GM21528 (cell line): ENCODE measurements around the gene AGT.
"Not testable (repeated sequence)": the region's sequence is repeated elsewhere in the genome, so short reads cannot be mapped to it uniquely, and the experiment has no call there.

Source experiments
- ATAC-seq: cut with Tn5 transposase; IDR thresholded peaks from one replicate; pipeline ENCODE4 v1.9.1; 2021; ENCODE audit warnings: mild to moderate bottlenecking, moderate library complexity; ENCODE audit not compliant: unreplicated experiment, low FRiP score

The AGT gene

DNA sequence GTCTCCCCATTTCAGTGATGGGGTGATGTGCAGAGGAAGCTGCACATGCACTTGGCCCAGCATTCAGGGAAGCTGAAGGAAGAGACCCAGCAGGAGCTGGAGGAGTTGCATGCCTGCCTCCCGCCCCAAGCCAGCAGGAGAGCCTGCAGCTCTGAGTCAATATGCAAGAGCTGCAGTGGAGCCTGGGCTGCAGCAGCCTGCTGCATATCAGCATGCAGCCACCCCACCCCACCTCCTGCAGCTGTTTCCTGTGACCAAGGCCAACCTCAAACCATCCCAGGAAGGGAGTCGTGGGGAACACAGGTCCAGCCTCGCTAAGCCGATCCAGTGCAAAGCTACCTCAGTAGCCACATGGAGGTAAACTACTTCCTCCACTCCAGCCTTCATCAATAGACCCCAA is 18.9 kb downstream of the AGT start:
- no peak for ATAC-seq

GRCh38 chr1:230694464-230694863 is 19.5 kb downstream of the AGT start:
- ATAC-seq = no peak

DNA sequence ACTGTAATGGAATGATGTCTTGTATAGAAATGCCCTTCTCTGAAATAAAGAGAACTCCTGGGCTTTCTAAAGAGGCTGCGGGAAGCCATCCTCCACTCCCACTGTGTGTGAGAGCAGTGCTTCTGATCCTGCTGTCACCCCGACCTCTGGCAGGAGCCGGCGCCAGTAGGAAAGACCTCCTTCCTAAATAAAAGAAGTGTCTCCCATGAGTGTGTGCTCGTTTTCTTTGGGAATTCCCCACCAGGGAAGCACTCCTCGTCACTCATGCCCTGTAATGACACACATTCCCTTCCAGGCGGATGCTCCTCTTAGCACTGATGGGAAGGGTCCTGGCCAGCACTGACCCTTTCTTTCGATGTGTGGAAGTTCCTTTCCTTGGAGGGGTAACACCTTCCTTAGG is 20.1 kb downstream of the AGT start:
- ATAC-seq = no peak

DNA sequence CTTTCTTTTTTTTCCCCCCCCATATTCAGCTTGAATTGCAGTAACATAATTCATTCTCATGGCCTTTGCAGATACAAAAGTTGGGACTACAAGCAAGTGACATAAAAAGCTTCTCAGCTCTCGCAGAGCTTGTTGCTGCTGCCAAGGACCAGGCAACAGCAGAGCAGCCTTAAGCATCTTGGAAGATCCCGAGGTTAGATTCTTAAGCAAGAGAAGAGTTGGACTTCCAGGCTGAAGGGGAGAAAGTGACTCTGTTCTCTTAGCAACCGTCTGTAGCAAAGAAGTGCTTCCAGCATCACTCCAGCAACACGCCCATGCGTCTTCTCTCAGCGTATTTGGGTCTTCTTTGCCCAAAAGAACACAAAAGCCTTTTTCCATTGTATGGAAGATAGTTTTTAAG is 20.7 kb downstream of the AGT start:
- no peak for ATAC-seq

- ATAC-seq = no peak
These were observed 22.3 kb downstream of the AGT start for GRCh38 chr1:230691615-230692014.

DNA sequence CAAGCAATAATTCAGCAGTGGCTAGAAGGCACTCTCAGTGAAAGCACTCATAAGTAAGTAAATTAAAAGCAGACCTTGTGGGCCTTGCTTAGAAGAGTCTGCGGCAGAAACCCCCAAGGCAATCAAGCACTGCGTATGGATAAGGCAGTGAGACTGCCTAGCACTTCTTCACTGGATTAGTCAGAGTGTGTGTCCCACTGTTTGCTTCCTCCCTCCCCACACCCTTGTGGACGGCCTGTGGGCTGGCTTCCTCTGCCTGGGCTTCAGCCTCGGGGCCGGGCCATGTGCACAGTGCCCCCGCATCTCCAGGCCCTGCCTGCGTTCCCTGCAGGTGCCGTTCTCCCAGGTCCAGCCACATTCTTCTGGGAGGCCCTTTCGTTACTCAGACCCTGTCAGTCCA is 23.8 kb downstream of the AGT start:
- no peak for ATAC-seq

GRCh38 chr1:230686747-230687146 is 27.2 kb downstream of the AGT start:
- no peak for ATAC-seq

GRCh38 chr1:230684998-230685397 is 28.9 kb downstream of the AGT start:
- ATAC-seq = no peak

DNA sequence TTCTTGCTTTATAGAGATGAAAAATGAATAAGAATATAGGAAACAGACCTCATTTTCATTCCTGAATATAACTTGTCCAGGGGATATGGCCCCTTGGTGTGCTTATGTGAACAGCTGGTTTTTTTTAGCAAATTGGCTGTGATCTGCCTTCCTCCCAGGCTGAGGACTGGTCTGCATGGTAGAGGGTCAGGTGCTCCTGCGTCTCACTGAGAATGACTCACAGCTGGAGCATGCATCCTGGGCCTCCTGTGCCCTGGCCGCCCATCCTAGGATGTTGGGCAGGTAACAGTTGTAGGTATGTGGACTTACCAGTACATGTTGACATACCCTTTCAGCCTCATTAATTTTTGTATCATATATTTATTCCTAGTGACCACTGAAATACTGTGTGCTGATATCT is 29.8 kb downstream of the AGT start:
- ATAC-seq = no peak

DNA sequence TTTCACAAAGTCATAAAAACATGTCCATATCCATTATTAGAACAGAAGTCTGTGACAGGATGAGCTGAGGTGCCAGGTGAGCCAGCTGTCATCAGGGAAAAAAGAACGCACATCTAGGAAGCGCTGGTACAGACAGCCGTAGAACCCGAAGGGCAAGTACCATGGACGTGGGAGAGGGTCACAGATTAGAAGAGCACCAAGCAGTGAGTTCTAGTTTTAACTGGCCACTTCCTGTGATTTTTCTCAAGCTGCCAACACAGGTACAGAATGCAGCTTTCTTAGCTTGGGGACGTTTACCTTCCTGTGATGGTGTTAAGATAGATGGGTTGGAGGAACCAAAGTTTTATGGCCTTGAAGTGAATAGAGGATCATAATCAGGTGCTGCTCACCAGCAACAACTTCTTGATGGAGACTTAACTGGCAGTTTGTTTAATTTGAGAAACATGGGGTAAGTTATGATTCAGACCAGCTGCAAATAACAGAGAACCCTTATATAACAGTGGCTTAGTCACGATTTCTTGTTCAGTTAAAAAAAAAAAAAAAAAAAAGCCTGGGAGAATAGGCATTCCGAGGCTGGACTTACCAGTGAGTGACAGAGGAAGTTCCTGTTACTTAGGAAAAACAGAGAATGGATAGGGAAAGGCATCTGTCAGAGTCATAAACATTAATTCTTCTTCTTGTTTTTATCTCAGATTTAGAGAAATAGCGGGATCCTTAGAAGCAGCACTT is 30.9 kb downstream of the AGT start:
- ATAC-seq = no peak

DNA sequence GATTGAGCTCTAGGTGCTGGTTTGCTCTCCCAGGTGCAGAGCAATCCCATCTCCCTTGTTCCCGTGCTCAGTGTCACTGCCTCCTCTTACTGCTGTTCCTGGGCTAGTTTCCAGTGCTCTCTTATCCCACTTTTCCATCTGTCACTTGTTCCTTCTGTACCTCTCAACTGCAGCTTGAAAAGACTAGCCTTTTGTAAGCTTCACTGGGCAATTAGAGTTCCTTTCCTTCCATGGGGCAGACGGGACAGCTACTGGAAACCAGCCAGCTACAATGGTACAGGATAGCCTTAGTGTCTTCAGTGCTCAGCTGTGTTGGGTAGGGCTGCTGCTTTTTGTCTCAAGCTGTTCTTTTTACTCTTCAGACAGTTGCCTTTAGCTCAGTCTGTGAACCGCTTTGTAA is 31.6 kb downstream of the AGT start:
- no peak for ATAC-seq

DNA sequence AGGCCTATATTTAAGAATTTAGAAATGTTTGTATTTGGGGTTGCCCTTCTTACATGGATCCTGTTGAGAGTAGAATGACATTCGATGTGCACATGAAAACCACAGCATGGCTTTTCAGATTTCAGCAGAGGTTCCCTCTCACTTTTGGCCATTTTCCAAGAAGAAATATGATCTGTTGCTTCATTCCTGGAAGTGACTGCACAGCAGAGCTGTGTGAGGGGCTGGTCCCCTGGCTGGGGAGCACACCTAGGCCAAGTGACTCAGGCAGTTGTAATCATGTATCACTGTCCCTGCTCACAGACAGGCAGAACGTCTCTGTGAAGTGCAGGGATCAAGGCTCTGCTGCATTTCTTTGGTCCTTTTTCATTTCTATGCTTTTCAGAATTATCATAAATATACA is 32.3 kb downstream of the AGT start:
- ATAC-seq = no peak

DNA sequence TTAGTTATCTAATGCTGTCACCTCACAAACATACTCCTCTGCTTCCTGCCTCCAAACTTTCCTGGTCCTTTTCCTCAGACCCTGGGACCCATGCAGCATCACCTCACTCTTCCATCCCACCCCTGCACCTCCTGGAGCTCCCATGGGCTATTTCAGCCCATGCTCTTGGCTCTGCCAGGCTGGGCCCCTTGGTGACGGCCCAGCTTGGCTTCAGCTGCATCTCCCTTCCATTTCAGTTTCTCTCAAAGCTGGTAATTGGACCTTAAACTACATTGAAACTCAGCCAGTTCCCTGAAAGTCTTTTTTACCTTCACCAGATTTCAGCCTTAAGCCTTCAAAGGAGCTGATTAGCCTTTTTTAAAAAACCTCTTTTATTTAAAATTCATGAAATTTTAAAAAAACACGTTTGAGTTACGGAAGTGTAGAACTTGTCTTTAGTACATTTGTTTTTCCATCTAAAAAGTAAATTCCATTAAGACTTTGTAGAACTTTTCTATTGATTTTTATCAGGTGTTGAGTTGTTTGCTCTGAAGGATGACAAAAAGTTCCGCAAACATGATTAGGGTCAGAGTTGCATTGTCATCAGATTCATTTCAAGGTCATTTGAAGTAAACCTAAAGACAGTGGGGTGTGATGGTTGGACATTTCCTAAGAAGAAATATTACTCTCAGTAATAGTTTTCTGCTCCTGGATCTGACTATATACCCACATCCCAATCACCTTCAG is 33.5 kb downstream of the AGT start:
- ATAC-seq = no peak

- ATAC-seq = no peak
These were observed 34.1 kb downstream of the AGT start for GRCh38 chr1:230679825-230680224.

DNA sequence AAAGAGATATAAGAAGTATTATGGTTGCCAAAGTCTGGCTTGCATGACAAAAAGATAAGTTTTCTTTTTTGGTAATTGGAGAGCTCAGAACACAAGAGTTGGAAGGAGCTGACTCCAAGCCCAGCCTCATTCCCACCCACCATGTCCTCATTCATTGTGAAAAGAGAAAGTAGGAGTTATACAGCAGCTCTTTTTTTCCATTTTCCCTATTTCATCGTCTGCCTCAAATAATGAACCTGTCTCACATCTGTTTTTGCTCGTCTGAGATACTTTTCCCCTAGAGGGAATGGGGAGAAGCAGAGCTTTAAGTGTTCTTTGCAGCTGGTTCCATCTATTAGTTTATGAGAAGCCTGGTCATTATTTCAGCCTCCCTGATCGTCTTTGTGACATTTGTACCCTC is 34.7 kb downstream of the AGT start:
- ATAC-seq = no peak

GRCh38 chr1:230677200-230677599 is 36.7 kb downstream of the AGT start:
- no peak for ATAC-seq

GRCh38 chr1:230674581-230674980 is 39.3 kb downstream of the AGT start:
- ATAC-seq = no peak

- ATAC-seq = no peak
These were observed 44.4 kb downstream of the AGT start for GRCh38 chr1:230669543-230669942.

DNA sequence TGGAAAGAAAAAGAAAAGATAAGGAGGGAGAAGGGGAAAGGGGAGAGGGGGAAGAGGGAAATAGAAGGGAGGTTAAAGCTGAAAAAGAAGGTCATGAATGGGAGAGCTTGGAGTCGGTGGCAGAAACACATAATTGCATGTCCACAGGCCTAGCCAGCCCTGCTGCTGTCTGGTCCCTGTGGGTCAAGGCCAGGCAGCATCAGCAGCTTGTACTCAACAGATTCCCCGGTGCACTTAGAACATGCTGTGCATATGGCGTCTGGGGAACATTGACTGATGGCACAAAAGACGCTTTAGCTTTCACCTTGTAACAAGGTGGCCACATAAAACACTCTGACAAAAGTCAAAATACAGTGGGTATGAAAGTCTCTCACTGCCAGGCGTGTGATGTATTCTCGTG is 45.7 kb downstream of the AGT start:
- ATAC-seq = no peak

GRCh38 chr1:230661976-230662375 is 51.9 kb downstream of the AGT start:
- ATAC-seq = no peak

- no peak for ATAC-seq
These were observed 55.2 kb downstream of the AGT start for GRCh38 chr1:230658691-230659090.

DNA sequence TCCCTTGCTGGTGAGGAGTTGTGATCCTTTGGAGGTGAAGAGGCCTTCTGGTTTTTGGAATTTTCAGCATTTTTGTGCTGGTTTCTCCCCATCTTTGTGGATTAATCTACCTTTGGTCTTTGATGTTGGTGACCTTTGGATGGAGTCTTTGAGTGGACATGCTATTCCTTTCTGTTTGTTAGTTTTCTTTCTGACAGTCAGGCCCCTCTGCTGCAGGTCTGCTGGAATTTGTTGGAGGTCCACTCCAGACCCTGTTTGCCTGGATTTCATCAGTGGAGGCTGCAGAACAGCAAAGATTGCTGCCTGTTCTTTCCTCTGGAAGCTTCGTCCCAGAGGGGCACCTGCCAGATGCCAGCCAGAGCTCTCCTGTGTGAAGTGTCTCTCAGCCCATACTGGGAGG is 55.8 kb downstream of the AGT start:
- not testable (repeated sequence) for ATAC-seq
